Body of pancreas (tissue), 4 donors: ENCODE results near the gene LYRM7. TPM values are rescaled to one million over a fixed set of nuclear protein-coding genes. Genes with fewer than 3 reads are reported as not detected.
"Not testable (repeated sequence)": the region's sequence is repeated elsewhere in the genome, so short reads cannot be mapped to it uniquely, and the experiment has no call there.

Experiments
- ATAC-seq: fragments of 150-250 bp; one replicate; pipeline ENCODE4 v1.9.1; 2016
- DNase-seq, 4 donors: peaks; one replicate each; pipeline ENCODE4 v3.0.0-alpha.2; 2019
- H3K27ac ChIP-seq, 4 donors: fragments of 200-600 bp; sonication (generic); 1 replicate in 3 of 4; 2 replicates in 1 of 4; pipeline versions ENCODE4 v1.5.1 to v1.6.1; 2016 to 2019; ENCODE audit warnings: mild to moderate bottlenecking in 1 of 4, mixed read lengths in 1 of 4, moderate library complexity in 1 of 4
- H3K27me3 ChIP-seq, 2 donors: fragments of 200-600 bp; sonication (generic); one replicate each; pipeline ENCODE4 v1.6.0; 2016; ENCODE audit warnings: mild to moderate bottlenecking in 1 of 2
- H3K36me3 ChIP-seq, 2 donors: fragments of 200-600 bp; sonication (generic); replicated peaks in 1 of 2; 2 replicates each; pipeline ENCODE4 v1.5.1; 2016; ENCODE audit warnings: low read depth in 2 of 2; ENCODE audit not compliant: insufficient read depth in 1 of 2
- H3K4me1 ChIP-seq: fragments of 200-600 bp; sonication (generic); one replicate; pipeline ENCODE4 v1.6.0; 2016
- H3K4me3 ChIP-seq, 2 donors: fragments of 200-600 bp; sonication (generic); 1 replicate in 1 of 2; 2 replicates in 1 of 2; pipeline ENCODE4 v1.5.1; 2016 to 2019
- H3K9me3 ChIP-seq, 3 donors: fragments of 200-600 bp; sonication (generic); 1 replicate in 2 of 3; 2 replicates in 1 of 3; pipeline ENCODE4 v1.5.1; 2016
- POLR2A ChIP-seq, 3 donors: fragments of 450-650 bp; IDR thresholded peaks; one replicate each; pipeline ENCODE4 v1.6.1; 2016; ENCODE audit warnings: antibody characterized with exemption in 3 of 3, mild to moderate bottlenecking in 2 of 3
- WGBS, 2 donors: methylation state at CpG; one replicate each; pipeline ENCODE4 v1.1.5; 2017; 5-methylcytosine and 5-hydroxymethylcytosine counted together
- intact Hi-C: fragments of 100-400 bp; cut with DNase I; formaldehyde crosslinking; loops from one replicate; pipeline ENCODE4 v1.15.1; 2023
- total RNA-seq, 2 donors: library from RNA; depleted of rRNA; stranded (reverse); fragments of >200 nt; gene quantifications; one replicate each; pipeline ENCODE4 v1.1.0, GENCODE V29; 2016
- TF ChIP-seq, protein P1 (sequence below), 7 experiments: fragments of 450-650 bp in 4 of 7; fragments of 200-600 bp in 3 of 7; sonication (generic) in 3 of 7; IDR thresholded peaks; one replicate each; pipeline ENCODE4 v1.5.1; 2016 to 2019; ENCODE audit warnings: antibody characterized with exemption in 7 of 7

LYRM7 gene
- total RNA-seq, 2 donors from 2014 or later: 3.4 to 3.6 TPM

DNA sequence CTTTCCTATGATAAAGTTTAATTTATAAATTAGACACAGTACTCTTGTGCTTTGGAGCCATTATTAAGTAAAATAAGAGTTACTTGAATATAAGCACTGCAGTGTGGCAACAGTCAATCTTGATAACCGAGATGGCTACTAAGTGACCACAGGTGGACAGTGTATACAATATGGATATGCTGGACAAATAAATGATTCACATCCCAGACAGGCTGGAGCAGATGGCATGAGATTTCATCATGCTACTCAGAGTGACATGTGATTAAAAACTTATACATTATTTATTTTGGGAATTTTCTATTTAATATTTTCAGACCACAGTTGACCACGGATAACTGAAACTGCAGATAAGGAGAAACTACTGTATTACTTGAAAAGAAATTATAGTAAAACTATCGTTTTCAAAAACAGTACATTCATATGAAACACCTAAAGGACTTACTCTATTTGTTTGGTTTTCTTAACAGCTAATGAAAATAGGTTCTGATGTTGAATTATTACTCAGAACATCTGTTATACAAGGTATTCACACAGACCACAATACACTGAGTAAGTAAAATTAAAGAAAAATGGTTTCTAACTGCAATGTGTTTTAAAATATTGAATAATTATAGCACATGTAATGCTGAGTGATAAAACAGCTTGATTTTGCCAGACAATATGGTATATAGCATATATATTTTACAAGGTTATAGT, 16.0 kb downstream of the LYRM7 start:
- no peaks in the 10 kb centered on the region for H3K9me3 ChIP-seq
- intact Hi-C loops: no loop called here
- 66 to 74% methylated on average over 3 of the region's 3 CpGs for WGBS, 2 donors
- ATAC-seq: no peak
- H3K4me1 ChIP-seq: no peaks in the 10 kb centered on the region
- DNase-seq: no peak
- no peaks in the 10 kb centered on the region for H3K27me3 ChIP-seq
- no peak for TF ChIP-seq POLR2A (IDR thresholded peaks at IDR 0.05)
- no peak overlapping the region for H3K27ac ChIP-seq
- no peaks in the 10 kb centered on the region for H3K36me3 ChIP-seq
- no peak overlapping the region for H3K4me3 ChIP-seq

DNA sequence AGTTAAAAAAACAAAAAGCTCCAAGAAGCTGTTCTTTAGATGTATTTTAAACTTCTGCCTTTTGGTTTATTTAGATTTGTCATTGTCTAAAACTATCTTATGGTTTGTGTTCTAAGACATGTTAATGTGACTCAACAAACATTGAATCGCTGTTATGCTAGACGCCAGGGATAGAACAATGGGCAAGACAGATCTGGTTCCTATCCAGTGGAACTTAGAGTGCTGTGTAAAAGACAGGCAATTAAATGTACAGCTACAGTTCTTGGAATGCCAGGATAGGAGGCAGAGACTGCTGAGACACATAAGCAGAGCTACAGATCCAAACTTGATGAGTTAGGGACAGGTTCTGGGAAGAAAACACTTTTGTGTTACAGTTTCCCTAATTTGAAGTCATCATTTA, 22.4 kb downstream of the LYRM7 start:
- Histone ChIP-seq H3K36me3 (no peaks in the 10 kb centered on the region), H3K27ac (no peak overlapping the region), H3K27me3 (no peaks in the 10 kb centered on the region), H3K9me3 (no peaks in the 10 kb centered on the region), H3K4me3 (no peak overlapping the region), H3K4me1 (no peaks in the 10 kb centered on the region)
- TF ChIP-seq POLR2A (IDR thresholded peaks at IDR 0.05): no peak
- TF ChIP-seq, protein P1, sequence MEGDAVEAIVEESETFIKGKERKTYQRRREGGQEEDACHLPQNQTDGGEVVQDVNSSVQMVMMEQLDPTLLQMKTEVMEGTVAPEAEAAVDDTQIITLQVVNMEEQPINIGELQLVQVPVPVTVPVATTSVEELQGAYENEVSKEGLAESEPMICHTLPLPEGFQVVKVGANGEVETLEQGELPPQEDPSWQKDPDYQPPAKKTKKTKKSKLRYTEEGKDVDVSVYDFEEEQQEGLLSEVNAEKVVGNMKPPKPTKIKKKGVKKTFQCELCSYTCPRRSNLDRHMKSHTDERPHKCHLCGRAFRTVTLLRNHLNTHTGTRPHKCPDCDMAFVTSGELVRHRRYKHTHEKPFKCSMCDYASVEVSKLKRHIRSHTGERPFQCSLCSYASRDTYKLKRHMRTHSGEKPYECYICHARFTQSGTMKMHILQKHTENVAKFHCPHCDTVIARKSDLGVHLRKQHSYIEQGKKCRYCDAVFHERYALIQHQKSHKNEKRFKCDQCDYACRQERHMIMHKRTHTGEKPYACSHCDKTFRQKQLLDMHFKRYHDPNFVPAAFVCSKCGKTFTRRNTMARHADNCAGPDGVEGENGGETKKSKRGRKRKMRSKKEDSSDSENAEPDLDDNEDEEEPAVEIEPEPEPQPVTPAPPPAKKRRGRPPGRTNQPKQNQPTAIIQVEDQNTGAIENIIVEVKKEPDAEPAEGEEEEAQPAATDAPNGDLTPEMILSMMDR (IDR thresholded peaks at IDR 0.05): no peak
- no peak for ATAC-seq
- intact Hi-C loops: no loop called here
- 75 to 93% methylated on average over 2 of the region's 2 CpGs for WGBS, 2 donors
- DNase-seq: no peak

DNA sequence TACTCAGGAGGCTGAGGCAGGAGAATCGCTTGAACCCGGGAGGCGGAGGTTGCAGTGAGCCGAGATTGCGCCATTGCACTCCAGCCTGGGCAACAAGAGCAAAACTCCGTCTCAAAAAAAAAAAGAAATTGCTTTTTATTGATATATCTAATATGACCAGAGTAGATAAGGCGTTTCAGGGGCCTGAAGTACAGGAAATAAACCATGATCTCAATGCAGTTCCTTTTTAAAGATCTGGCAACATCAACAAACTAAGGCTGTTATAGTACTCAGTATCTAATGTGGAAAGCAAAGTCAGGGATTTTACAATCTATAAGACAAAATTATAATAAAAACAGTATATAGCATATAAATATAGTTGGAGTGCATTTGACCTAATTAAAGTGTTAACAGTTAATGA, 23.2 kb downstream of the LYRM7 start:
- 84 to 96% methylated on average over 7 of the region's 7 CpGs for WGBS, 2 donors
- H3K9me3 ChIP-seq, DNase-seq, H3K27me3 ChIP-seq, ATAC-seq, H3K4me3 ChIP-seq, intact Hi-C loops, H3K27ac ChIP-seq, H3K4me1 ChIP-seq, H3K36me3 ChIP-seq: not testable (repeated sequence)

DNA sequence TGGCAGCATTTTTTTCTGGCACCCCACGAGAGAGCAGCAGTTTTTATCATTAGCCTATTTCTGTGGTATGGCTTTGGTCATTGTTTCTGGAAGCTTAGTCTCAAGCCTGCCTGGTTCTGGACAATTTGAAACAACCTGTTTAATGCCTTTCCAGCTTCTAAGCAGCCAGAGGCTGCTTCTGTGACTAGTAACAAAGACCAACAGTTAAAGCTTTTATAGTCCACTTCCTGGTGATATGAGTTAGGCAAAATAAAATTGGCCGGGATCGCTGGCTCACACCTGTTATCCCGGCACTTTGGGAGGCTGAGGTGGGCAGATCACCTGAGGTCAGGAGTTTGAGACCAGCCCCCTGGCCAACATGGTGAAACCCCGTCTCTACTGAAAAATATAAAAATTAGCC, 24.0 kb downstream of the LYRM7 start:
- TF ChIP-seq POLR2A (IDR thresholded peaks at IDR 0.05): no peak
- TF ChIP-seq, protein P1 (IDR thresholded peaks at IDR 0.05): no peak
- no peak for ATAC-seq
- H3K27ac ChIP-seq: no peak overlapping the region

DNA sequence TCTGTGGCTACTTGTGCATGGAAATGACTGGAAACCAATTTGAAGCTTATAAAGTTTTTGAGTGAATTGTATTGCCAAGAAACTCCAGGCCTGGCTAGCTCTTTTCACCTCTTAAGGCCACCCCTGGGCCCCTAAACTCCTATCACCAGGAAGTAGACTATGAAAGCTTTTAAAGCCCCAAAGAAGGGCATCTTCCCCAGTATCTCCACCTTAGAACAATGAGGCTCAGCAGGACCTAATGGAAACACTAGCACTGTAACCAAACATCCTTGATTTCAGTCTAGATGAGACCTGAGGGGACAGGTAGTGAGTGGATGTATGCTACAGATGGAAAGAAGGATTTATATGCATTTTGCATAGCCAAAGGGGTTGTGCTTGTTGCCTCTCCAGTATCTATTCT, 25.0 kb downstream of the LYRM7 start:
- Histone ChIP-seq H3K4me3 (no peak overlapping the region), H3K36me3 (no peaks in the 10 kb centered on the region), H3K4me1 (no peaks in the 10 kb centered on the region), H3K27me3 (no peaks in the 10 kb centered on the region), H3K27ac (no peak overlapping the region), H3K9me3 (no peaks in the 10 kb centered on the region)
- no peak for ATAC-seq
- no peak for DNase-seq
- TF ChIP-seq, protein P1 (IDR thresholded peaks at IDR 0.05): no peak
- TF ChIP-seq POLR2A (IDR thresholded peaks at IDR 0.05): no peak
- intact Hi-C loops: no loop called here

More for the DNA sequence above, 24.0 kb downstream of the LYRM7 start:
- Histone ChIP-seq H3K36me3 (no peaks in the 10 kb centered on the region), H3K27me3 (no peaks in the 10 kb centered on the region), H3K4me3 (no peak overlapping the region), H3K4me1 (no peaks in the 10 kb centered on the region), H3K9me3 (no peaks in the 10 kb centered on the region)
- 87 to 91% methylated on average over 5 of the region's 5 CpGs for WGBS, 2 donors
- intact Hi-C loops: no loop called here
- DNase-seq: no peak

DNA sequence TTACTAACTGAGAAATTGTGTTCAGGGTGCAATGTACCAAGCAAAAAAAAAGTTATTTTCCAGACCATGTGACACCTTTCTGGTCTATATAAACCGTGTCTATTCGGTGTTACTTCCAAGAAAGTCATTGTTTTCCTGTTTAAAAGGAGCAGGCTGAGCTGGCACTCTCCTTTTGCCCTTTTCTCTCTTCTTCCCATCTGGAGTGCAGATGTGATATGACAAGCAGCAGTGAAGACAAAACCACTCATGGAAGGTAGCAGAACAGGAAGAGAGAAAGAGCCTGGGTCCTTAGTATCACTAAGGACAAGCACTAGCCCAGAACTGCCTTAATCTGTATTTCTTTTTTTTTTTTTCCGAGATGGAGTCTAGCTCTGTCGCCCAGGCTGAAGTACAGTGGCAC, 25.6 kb downstream of the LYRM7 start:
- 76 to 85% methylated on average over 4 of the region's 4 CpGs for WGBS, 2 donors
- TF ChIP-seq POLR2A (IDR thresholded peaks at IDR 0.05): no peak
- TF ChIP-seq, protein P1 (IDR thresholded peaks at IDR 0.05): no peak
- intact Hi-C loops: no loop called here

More for the DNA sequence above, 25.6 kb downstream of the LYRM7 start:
- no peak overlapping the region for H3K4me3 ChIP-seq
- no peaks in the 10 kb centered on the region for H3K4me1 ChIP-seq
- no peaks in the 10 kb centered on the region for H3K27me3 ChIP-seq
- H3K9me3 ChIP-seq: no peaks in the 10 kb centered on the region
- DNase-seq (no peak), ATAC-seq (no peak)
- H3K36me3 ChIP-seq: no peaks in the 10 kb centered on the region
- H3K27ac ChIP-seq: no peak overlapping the region
